Activated naive CD4-positive, alpha-beta T cell treated with anti-CD3 and anti-CD28 coated beads, Interleukin-2, amount 50 U/mL, for 16 hours (primary cell): ENCODE measurements around the gene CD300A.
"Not testable (repeated sequence)": the region's sequence is repeated elsewhere in the genome, so short reads cannot be mapped to it uniquely, and the experiment has no call there.

Experiments
- DNase-seq: peaks from one replicate; pipeline ENCODE4 v3.0.0-alpha.2; 2020

Gene CD300A

GRCh38 chr17:74485841-74486240 lies 19.4 kb downstream of the CD300A start:
- DNase-seq: no peak

- not testable (repeated sequence) for DNase-seq
Measured at GRCh38 chr17:74488276-74488675, 21.8 kb downstream of the CD300A start.

GRCh38 chr17:74490716-74491115 lies 24.3 kb downstream of the CD300A start:
- no peak for DNase-seq

- DNase-seq: no peak
Measured at GRCh38 chr17:74491626-74492025, 25.2 kb downstream of the CD300A start.

- DNase-seq: peak; percentile 60
Measured at GRCh38 chr17:74493331-74493833, 26.9 kb downstream of the CD300A start.

- DNase-seq: no peak
Measured at GRCh38 chr17:74497471-74497870, 31.0 kb downstream of the CD300A start.

- DNase-seq: no peak
Measured at GRCh38 chr17:74499992-74500391, 33.6 kb downstream of the CD300A start.

GRCh38 chr17:74502861-74503260 lies 36.4 kb downstream of the CD300A start:
- no peak for DNase-seq

- not testable (repeated sequence) for DNase-seq
Measured at GRCh38 chr17:74503949-74504348, 37.5 kb downstream of the CD300A start.

GRCh38 chr17:74508156-74508555 lies 41.7 kb downstream of the CD300A start:
- DNase-seq: no peak

- no peak for DNase-seq
Measured at GRCh38 chr17:74512036-74512435, 45.6 kb downstream of the CD300A start.

- no peak for DNase-seq
Measured at GRCh38 chr17:74512624-74513091, 46.2 kb downstream of the CD300A start.

GRCh38 chr17:74513987-74514631 lies 47.7 kb downstream of the CD300A start:
- DNase-seq: no peak

GRCh38 chr17:74514632-74515334 lies 48.3 kb downstream of the CD300A start:
- no peak for DNase-seq

GRCh38 chr17:74515941-74516340 lies 49.5 kb downstream of the CD300A start:
- no peak for DNase-seq

GRCh38 chr17:74516561-74517328 lies 50.3 kb downstream of the CD300A start:
- DNase-seq: no peak

GRCh38 chr17:74518413-74518981 lies 52.1 kb downstream of the CD300A start:
- not testable (repeated sequence) for DNase-seq

GRCh38 chr17:74520016-74520434 lies 53.6 kb downstream of the CD300A start:
- DNase-seq: no peak

GRCh38 chr17:74520790-74521480 lies 54.5 kb downstream of the CD300A start:
- no peak for DNase-seq

- DNase-seq: no peak
Measured at GRCh38 chr17:74521701-74522201, 55.3 kb downstream of the CD300A start.

- DNase-seq: no peak
Measured at GRCh38 chr17:74522381-74523105, 56.1 kb downstream of the CD300A start.

GRCh38 chr17:74523308-74523707 lies 56.9 kb downstream of the CD300A start:
- no peak for DNase-seq
